CD4-positive, alpha-beta T cell treated with Interleukin-2 at 100 ng/mL for 4 hours (primary cell): Measurements from ENCODE around the gene EMCN.
"Not testable (repeated sequence)": the region's sequence is repeated elsewhere in the genome, so short reads cannot be mapped to it uniquely, and the experiment has no call there.

Source experiments
- DNase-seq: peaks from one replicate; pipeline ENCODE4 v3.0.0-alpha.2; 2020; ENCODE audit warnings: low spot score

The EMCN gene

DNA sequence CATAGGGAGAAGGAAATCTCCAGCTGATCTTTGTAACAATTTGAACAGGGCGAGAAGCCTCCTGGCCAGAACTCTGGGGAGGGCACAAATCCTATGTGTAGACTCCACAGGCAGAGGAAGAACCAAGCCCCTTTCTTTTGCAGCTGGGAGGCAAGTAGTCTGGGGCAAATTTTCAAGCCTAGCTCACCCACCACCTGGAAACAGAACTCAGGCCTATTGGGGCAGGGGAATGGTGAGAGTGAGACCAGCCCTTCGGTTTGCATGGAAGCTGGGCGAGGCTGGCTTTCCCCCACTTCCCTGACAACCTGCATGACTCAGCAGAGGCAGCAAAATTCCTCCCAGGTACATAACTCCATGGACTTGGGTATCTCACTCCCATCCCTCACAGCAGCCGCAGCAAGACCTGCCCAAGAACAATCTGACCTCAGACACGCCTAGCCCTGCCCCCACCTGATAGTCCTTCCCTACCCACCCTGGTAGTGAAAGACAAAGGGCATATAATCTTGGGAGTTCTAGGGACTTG, 138.2 kb downstream of the EMCN start:
- DNase-seq = no peak

DNA sequence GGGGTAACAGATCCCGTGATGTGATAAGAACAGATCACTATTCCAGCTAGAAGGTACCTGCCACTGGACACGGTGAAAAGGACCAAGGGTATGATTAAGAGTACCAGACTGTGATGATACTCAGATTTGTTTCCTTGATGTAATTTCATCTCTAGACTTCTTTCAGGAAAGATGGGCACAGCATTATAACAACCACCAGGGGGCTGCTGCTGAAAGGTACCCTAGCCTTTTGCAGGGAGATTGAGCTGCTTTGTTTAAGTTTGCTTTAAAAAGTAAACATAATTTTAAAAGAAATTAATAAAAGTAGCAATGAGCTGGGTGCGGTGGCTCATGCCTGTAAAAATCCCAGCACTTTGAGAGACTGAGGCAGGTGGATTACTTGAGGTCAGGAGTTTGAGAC, 145.4 kb downstream of the EMCN start:
- no peak for DNase-seq

DNA sequence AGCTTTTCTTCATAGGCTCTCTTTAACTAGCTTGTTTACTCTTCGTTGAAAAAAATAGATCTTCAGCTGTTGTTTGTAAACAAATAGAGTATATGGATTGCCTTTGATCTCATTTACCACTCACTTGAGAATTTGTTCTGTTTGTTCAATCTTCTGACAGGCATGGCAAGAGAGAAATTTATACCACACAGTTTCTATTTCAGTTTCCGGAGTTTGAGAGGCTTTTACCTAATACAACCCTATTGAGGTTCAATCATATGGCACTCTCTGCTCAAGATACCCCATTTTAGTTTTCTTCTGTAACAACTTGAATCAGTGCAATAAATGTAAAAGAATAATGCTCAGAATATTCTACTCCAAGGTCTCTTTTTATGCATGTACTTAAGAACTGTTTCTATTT, 148.0 kb downstream of the EMCN start:
- no peak for DNase-seq

DNA sequence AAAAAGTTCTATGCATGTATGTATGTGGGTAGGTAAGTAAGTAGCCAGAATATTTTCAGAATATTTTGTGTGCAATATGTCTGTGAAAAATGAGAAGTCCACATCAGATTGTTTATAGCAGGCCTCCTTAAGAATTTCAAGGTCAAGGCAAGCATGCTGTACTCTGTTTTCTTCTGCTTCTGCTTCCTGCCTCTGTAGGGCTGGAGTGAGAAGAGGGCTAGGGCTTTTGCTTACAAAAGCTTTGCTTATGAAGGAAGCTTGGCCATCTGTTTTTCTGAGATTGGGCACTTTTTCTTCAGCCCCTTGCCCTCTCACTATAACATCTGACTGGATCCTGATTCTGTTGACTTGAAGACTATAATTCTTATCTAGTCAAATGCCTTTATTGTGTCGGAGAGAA, 150.4 kb downstream of the EMCN start:
- DNase-seq = no peak

DNA sequence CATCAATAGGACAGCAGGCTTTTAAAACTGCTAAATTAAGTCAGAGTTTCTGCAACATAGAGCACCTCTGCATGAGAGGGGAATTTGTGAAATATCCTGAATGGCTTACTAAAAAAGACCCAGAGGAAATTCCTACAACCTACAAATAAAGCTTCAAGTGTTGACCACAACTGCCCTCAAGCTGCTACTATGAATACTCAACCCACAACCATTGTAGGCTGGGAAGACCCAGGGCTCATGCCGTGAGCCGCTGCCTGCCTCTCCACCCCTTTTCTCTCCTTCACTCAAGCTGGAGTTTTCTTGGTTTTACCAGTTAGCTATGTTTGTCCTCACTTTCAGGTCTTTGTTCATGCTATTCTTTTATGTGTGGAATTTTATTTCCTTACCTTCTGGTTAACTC, 151.6 kb downstream of the EMCN start:
- no peak for DNase-seq

DNA sequence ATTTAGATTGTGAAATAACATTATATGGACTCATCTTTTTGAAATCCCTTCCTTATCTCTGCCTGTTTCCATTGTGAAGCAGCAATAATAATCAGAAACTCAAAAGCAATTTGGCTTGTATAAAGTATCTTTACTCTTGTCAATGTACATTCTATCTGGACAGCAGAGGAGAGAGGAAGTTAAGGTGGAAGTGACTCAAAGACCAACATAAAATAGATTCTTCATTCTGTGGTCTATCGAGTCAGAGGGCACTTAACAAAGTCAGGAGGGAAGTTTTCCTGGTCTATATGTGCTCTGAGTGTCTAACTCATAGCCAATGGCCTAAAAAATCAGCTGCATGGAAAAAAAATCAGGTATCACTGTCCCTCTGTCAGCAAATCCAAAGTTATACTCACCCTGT, 155.5 kb downstream of the EMCN start:
- DNase-seq = no peak

DNA sequence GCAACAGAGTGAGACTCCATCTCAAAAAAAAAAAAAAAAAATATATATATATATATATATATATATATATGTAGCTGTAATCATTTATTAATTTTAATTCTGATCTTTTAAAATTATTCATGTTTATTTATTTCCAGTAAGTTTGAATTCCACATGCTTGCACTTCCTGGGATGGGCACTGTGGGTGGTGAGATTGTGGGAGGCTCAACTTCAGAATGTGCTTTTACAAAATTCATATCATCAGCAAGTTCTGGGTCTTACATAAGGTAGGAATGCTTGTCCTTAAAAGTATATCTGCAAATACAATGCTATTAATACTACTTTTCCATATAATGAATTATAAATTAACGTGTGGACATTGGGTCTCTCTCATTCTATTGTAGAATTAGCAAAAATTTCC, 156.5 kb downstream of the EMCN start:
- DNase-seq = no peak

DNA sequence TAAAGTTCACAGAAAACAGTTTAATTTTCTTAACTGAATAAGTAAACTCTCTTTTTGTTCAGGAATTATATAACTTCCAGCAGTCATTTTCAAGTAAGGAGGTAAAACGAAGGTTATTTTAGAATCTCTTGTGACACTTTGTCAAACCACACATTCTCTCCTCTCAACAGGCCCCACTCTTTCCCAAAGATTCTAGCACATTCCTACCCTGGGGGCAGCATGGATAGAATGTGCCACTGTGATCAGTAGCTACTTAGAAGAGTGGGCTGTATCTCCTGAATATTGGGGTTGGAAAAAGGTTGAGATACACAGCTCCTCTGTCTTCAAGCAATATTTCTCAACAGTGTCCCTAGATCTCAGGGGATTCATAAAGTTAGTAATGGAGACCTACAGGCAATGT, 157.6 kb downstream of the EMCN start:
- no peak for DNase-seq

DNA sequence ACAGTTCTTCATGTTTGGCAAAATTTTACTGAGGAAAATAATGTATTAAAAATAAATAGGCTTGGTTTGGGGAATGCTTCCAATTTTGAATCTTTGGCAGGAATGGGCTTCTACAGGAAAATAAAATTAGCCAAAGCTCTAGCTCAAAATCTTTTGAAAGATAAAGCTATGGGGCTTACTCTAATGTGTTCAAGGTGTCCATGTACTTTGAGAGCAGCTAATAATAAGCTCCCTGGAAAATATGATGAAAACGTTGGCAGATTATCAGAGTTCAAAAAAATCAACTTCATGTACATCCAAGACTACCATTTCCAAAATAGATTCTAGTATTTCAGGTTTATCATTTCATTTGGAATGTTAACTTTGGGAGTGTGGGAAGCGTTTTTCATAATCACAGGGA, 158.4 kb downstream of the EMCN start:
- DNase-seq = no peak

DNA sequence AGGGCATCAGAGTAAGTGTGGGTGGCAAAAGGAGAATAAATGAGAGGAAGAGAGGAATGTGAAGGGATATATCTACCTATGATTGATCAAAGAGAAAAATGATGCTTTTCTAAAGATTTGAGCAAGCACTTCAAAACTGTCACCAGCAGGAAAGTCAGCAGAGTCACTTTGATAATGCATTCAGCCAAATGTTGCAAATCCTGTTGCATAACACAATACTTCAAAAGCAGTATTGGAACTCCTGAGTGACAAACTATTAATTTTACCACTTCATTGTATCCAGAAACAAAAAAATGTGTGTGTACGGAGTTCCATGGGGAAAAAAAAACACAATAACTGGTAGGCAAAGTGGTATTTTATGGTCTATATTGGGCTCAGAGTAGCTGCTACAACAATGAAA, 160.3 kb downstream of the EMCN start:
- no peak for DNase-seq

DNA sequence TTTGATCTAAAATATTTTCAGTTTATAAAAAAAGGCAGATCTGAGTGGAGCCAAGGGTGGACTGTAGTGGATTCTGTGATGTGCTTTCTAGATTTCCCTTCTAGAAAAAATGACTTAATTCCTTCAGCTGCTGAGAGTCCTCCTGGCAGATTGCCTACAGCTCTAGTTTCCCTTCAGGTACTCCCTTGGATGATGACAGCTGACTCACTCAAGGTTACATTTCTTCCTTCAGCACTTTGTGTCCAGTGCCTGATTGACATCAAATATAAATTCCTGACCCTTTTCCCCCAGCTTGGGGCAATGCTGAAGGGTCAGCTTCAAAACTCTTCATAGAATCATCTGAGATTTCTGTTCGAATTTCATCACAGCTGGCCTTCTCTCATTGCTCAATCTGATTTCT, 161.7 kb downstream of the EMCN start:
- DNase-seq = no peak

DNA sequence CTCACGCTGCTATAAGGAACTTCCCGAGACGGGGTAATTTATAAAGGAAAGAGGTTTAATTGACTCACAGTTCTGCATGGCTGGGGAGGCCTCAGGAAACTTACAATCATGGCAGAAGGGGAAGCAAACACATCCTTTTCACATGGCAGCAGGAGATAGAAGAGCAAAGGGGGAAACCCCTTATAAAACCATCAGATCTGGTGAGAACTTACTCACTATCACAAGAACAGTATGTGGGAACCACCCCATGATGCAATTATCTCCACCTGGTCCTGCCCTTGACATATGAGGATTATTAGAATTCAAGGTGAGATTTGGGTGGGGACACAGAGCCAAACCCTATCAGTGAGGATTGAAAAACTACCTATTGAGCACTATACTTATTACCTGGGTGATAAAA, 165.5 kb downstream of the EMCN start:
- not testable (repeated sequence) for DNase-seq

DNA sequence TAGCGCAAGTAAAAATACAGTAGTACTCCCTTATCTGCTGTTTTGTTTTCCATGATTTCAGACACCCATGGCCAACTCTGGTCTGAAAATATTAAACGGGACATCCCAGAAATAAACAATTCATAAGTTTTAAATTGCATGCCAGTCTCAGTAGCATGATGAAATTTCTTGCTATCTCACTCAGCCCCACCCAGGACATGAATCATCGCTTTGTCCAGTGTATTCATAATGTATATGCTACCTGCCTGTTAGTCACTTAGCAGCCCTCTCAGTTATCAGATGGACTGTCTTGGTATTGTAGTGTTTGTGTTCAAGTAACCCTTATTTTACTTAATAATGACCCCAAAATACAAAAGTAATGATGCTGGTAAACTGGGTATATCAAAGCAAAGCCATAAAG, 169.3 kb downstream of the EMCN start:
- no peak for DNase-seq

DNA sequence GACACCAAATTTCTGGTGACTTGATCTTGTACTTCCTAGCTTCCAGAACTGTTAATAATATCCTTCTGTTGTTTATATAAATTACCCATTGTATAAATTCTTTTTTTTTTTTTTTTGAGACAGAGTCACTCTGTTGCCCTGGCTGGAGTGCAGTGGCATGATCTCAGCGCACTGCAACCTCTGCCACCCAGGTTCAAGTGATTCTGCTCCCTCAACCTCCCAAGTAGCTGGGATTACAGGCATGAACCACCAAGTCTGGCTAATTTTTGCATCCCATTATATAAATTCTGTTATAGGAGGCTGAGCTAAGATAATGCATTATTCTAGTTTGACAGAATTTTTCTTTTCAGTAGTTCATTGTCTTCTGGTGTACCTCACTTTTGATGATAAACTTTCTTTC, 170.6 kb downstream of the EMCN start:
- no peak for DNase-seq

DNA sequence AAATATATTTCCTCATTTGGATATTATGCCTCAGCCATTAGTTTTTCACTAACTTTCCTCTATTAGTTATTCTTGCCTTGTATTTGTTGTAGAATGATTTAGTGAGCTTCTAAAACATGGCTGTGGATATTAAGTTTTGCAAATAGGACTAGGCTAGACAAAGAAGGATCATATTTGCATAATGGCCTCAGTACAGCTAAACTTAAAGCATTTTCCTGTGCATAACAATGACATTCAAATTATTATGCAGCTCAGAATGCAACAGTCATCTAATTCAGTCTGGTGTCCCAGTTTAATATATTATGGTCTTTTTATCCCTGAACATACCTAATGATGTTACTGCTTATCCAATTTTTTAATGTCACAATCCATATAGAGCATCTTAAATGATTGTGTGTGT, 172.2 kb downstream of the EMCN start:
- DNase-seq = no peak
